HepG2 (cell line): ENCODE results near the gene LSM8. TPM values are rescaled to one million over a fixed set of nuclear protein-coding genes. Genes with fewer than 3 reads are reported as not detected.

Experiments
- CCDC6 ChIP-seq: sonication (generic); formaldehyde crosslinking; IDR thresholded peaks from 2 replicates; pipeline ENCODE4 v1.8.1; 2022; ENCODE audit warnings: mild to moderate bottlenecking, missing genetic modification reagents, moderate library complexity
- DNMT1 ChIP-seq: sonication (generic); formaldehyde crosslinking; IDR thresholded peaks from 2 replicates; pipeline ENCODE4 v1.5.1; 2020; ENCODE audit warnings: mild to moderate bottlenecking, missing genetic modification reagents
- FOXO1 ChIP-seq: sonication (generic); formaldehyde crosslinking; IDR thresholded peaks from 2 replicates; pipeline ENCODE4 v1.4.0; 2020; ENCODE audit warnings: missing genetic modification reagents
- MAZ ChIP-seq, 2 experiments: sonication (generic) in 1 of 2; formaldehyde crosslinking in 1 of 2; IDR thresholded peaks; 2 replicates each; pipeline versions ENCODE4 v1.5.0 to v1.6.1; 2012 to 2020; ENCODE audit warnings: low read depth in 2 of 2, mild to moderate bottlenecking in 2 of 2, borderline replicate concordance in 1 of 2, improper control_type of control experiment in 1 of 2, low read length in 1 of 2, missing genetic modification reagents in 1 of 2, moderate library complexity in 1 of 2
- MTA3 ChIP-seq: sonication (generic); formaldehyde crosslinking; IDR thresholded peaks from 2 replicates; pipeline ENCODE4 v1.4.0; 2020; ENCODE audit warnings: missing genetic modification reagents
- MYC ChIP-seq: sonication (generic); formaldehyde crosslinking; IDR thresholded peaks from 2 replicates; pipeline ENCODE4 v1.9.0; 2021; ENCODE audit warnings: missing genetic modification reagents, borderline replicate concordance
- NFATC3 ChIP-seq: sonication (generic); formaldehyde crosslinking; IDR thresholded peaks from 2 replicates; pipeline ENCODE4 v1.5.1; 2020; ENCODE audit warnings: mild to moderate bottlenecking, missing genetic modification reagents
- NR2C2 ChIP-seq: sonication (generic); formaldehyde crosslinking; IDR thresholded peaks from 2 replicates; pipeline ENCODE4 v1.4.0; 2020; ENCODE audit warnings: missing genetic modification reagents, mild to moderate bottlenecking, moderate library complexity, borderline replicate concordance
- PCBP2 ChIP-seq: fragments of 200-400 bp; formaldehyde crosslinking; optimal IDR thresholded peaks from 2 replicates; pipeline ENCODE3; 2018; ENCODE audit warnings: low read length, low read depth; ENCODE audit not compliant: poor library complexity, severe bottlenecking
- POLR2A ChIP-seq, 2 experiments: IDR thresholded peaks; 2 replicates each; pipeline ENCODE4 v1.6.1; 2011; ENCODE audit warnings: low read depth in 2 of 2, low read length in 2 of 2, mild to moderate bottlenecking in 1 of 2, moderate library complexity in 1 of 2; ENCODE audit not compliant: insufficient read depth in 1 of 2
- RFXAP ChIP-seq: sonication (generic); formaldehyde crosslinking; IDR thresholded peaks from 2 replicates; pipeline ENCODE4 v1.4.0; 2020; ENCODE audit warnings: missing genetic modification reagents, borderline replicate concordance
- RNF2 ChIP-seq: fragments of 450-650 bp; conservative IDR thresholded peaks from 2 replicates; pipeline ENCODE4 v1.6.1; 2016; ENCODE audit warnings: low read depth
- SOX13 ChIP-seq, 3 experiments: fragments of 450-650 bp in 1 of 3; sonication (generic) in 1 of 3; formaldehyde crosslinking in 1 of 3; IDR thresholded peaks in 2 of 3; conservative IDR thresholded peaks in 1 of 3; 2 replicates each; pipeline versions ENCODE4 v1.5.0 to v1.6.1; 2016 to 2020; ENCODE audit warnings: antibody characterized with exemption in 1 of 3, mild to moderate bottlenecking in 1 of 3, missing compliant biosample characterization in 1 of 3, missing genetic modification reagents in 1 of 3, moderate library complexity in 1 of 3
- SOX6 ChIP-seq, 2 experiments: fragments of 450-650 bp in 1 of 2; sonication (generic) in 1 of 2; formaldehyde crosslinking in 1 of 2; IDR thresholded peaks; 2 replicates each; pipeline versions ENCODE4 v1.4.0 to v1.6.1; 2017 to 2020; ENCODE audit warnings: antibody characterized with exemption in 1 of 2, mild to moderate bottlenecking in 1 of 2, missing genetic modification reagents in 1 of 2
- ZFP36L1 ChIP-seq: sonication (generic); formaldehyde crosslinking; IDR thresholded peaks from 2 replicates; pipeline ENCODE4 v1.8.0; 2022; ENCODE audit warnings: mild to moderate bottlenecking, missing genetic modification reagents, moderate library complexity
- ZNF660 ChIP-seq: sonication (generic); formaldehyde crosslinking; IDR thresholded peaks from 2 replicates; pipeline ENCODE4 v1.5.1; 2020; ENCODE audit warnings: mild to moderate bottlenecking, low read depth, missing genetic modification reagents, borderline replicate concordance
- ZZZ3 ChIP-seq: sonication (generic); formaldehyde crosslinking; IDR thresholded peaks from 2 replicates; pipeline ENCODE4 v1.4.0; 2020; ENCODE audit warnings: missing genetic modification reagents, mild to moderate bottlenecking, borderline replicate concordance
- polyA plus RNA-seq, 8 experiments: library from polyadenylated mRNA; depleted of rRNA in 3 of 8; stranded (reverse) in 7 of 8; unstranded in 1 of 8; fragments of >200 nt; fragmentation: Illumina TruSeq in 4 of 8; extraction: Trizol in 4 of 8; gene quantifications; 2 replicates each; pipeline versions ENCODE4 v1.2.1 to v1.2.3, GENCODE V29; 2011 to 2016; ENCODE audit warnings: low read depth in 4 of 8, missing spikeins in 1 of 8, mixed read lengths in 1 of 8; ENCODE audit not compliant: insufficient read depth in 1 of 8
- total RNA-seq, 5 experiments: library from RNA; depleted of rRNA; stranded (reverse); fragments of >200 nt; fragmentation: Illumina TruSeq; extraction: Trizol; gene quantifications; 2 replicates each; pipeline ENCODE4 v1.2.3, GENCODE V29; 2016; ENCODE audit warnings: low read depth in 1 of 5
- TF ChIP-seq, protein P1 (sequence below): sonication (generic); formaldehyde crosslinking; IDR thresholded peaks from 2 replicates; pipeline ENCODE4 v1.8.0; 2022; ENCODE audit warnings: mild to moderate bottlenecking, missing genetic modification reagents, moderate library complexity
- TF ChIP-seq, protein P2 (sequence below): IDR thresholded peaks from 2 replicates; pipeline ENCODE4 v1.6.1; 2016; ENCODE audit warnings: control low read depth
- TF ChIP-seq, protein P3 (sequence below): sonication (generic); formaldehyde crosslinking; IDR thresholded peaks from 2 replicates; pipeline ENCODE4 v1.4.0; 2020; ENCODE audit warnings: mild to moderate bottlenecking, missing genetic modification reagents

Gene LSM8
- total and polyA plus RNA-seq, 2 of the 13 experiments (the other 11 are each of a cell fraction or from before 2014, with no cell fraction given), result 44.3 to 67.3 TPM

- TF ChIP-seq DNMT1 (CRISPR knock-in tag) (no peak), NR2C2 (peak; percentile 79), PCBP2 (no peak), MYC (CRISPR knock-in tag) (peak; percentile 70; the same call in 1 of the 2 replicates), RFXAP (CRISPR knock-in tag) (0 out of 2 replicates have a peak, but pooled peaks have one; percentile 21), NFATC3 (CRISPR knock-in tag) (peak; percentile 53; the same call in 1 of the 2 replicates), RNF2 (no peak), CCDC6 (peak; percentile 38), MAZ (IDR thresholded peaks at IDR 0.05; ENCODE audit: borderline replicate concordance, low read depth, low read length) (0 out of 2 replicates have a peak, but pooled peaks have one; percentile 17), MAZ (CRISPR knock-in tag; IDR thresholded peaks at IDR 0.05; ENCODE audit: low read depth) (peak; percentile 61; the same call in 1 of the 2 replicates), FOXO1 (CRISPR knock-in tag) (peak; percentile 43; the same call in 1 of the 2 replicates), ZZZ3 (no peak), MTA3 (CRISPR knock-in tag) (no peak), ZNF660 (CRISPR knock-in tag) (no peak), SOX13 (IDR thresholded peaks at IDR 0.05) (peak; percentile 46; the same call in 1 of the 2 replicates), SOX13 (CRISPR knock-in tag; conservative IDR thresholded peaks at IDR 0.05 in 1 of 2, IDR thresholded peaks at IDR 0.05 in 1 of 2) (peak in 1 of 2 experiments; percentile 33; a peak in 2 of 4 replicates), SOX6 (IDR thresholded peaks at IDR 0.05) (no peak), SOX6 (CRISPR knock-in tag; IDR thresholded peaks at IDR 0.05) (peak; percentile 44; the same call in 1 of the 2 replicates), ZFP36L1 (CRISPR knock-in tag) (0 out of 2 replicates have a peak, but pooled peaks have one; percentile 23), POLR2A (IDR thresholded peaks at IDR 0.05; ENCODE audit: insufficient read depth in 1 of 2, low read depth in 2 of 2, low read length in 2 of 2) (peak; percentile 73 to 81)
- TF ChIP-seq, protein P1, sequence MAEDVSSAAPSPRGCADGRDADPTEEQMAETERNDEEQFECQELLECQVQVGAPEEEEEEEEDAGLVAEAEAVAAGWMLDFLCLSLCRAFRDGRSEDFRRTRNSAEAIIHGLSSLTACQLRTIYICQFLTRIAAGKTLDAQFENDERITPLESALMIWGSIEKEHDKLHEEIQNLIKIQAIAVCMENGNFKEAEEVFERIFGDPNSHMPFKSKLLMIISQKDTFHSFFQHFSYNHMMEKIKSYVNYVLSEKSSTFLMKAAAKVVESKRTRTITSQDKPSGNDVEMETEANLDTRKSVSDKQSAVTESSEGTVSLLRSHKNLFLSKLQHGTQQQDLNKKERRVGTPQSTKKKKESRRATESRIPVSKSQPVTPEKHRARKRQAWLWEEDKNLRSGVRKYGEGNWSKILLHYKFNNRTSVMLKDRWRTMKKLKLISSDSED, result no peak
- TF ChIP-seq, protein P2, sequence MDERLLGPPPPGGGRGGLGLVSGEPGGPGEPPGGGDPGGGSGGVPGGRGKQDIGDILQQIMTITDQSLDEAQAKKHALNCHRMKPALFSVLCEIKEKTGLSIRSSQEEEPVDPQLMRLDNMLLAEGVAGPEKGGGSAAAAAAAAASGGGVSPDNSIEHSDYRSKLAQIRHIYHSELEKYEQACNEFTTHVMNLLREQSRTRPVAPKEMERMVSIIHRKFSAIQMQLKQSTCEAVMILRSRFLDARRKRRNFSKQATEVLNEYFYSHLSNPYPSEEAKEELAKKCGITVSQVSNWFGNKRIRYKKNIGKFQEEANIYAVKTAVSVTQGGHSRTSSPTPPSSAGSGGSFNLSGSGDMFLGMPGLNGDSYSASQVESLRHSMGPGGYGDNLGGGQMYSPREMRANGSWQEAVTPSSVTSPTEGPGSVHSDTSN (CRISPR knock-in tag), result no peak
- TF ChIP-seq, protein P3, sequence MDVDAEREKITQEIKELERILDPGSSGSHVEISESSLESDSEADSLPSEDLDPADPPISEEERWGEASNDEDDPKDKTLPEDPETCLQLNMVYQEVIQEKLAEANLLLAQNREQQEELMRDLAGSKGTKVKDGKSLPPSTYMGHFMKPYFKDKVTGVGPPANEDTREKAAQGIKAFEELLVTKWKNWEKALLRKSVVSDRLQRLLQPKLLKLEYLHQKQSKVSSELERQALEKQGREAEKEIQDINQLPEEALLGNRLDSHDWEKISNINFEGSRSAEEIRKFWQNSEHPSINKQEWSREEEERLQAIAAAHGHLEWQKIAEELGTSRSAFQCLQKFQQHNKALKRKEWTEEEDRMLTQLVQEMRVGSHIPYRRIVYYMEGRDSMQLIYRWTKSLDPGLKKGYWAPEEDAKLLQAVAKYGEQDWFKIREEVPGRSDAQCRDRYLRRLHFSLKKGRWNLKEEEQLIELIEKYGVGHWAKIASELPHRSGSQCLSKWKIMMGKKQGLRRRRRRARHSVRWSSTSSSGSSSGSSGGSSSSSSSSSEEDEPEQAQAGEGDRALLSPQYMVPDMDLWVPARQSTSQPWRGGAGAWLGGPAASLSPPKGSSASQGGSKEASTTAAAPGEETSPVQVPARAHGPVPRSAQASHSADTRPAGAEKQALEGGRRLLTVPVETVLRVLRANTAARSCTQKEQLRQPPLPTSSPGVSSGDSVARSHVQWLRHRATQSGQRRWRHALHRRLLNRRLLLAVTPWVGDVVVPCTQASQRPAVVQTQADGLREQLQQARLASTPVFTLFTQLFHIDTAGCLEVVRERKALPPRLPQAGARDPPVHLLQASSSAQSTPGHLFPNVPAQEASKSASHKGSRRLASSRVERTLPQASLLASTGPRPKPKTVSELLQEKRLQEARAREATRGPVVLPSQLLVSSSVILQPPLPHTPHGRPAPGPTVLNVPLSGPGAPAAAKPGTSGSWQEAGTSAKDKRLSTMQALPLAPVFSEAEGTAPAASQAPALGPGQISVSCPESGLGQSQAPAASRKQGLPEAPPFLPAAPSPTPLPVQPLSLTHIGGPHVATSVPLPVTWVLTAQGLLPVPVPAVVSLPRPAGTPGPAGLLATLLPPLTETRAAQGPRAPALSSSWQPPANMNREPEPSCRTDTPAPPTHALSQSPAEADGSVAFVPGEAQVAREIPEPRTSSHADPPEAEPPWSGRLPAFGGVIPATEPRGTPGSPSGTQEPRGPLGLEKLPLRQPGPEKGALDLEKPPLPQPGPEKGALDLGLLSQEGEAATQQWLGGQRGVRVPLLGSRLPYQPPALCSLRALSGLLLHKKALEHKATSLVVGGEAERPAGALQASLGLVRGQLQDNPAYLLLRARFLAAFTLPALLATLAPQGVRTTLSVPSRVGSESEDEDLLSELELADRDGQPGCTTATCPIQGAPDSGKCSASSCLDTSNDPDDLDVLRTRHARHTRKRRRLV (CRISPR knock-in tag), result no peak
Observed at GRCh38 chr7:118183786-118184564, at the start of gene LSM8 (continued).
